Stimulated activated CD8-positive, alpha-beta memory T cell treated with anti-CD3 and anti-CD28 coated beads, Interleukin-12 subunit alpha, Interleukin-12 subunit beta, amount 100 ng/mL, for 24 hours (primary cell): ENCODE results near the gene RAB44.

ENCODE experiments used
- DNase-seq: peaks from one replicate; pipeline ENCODE4 v3.0.0-alpha.2; 2020; ENCODE audit errors: extremely low read depth

RAB44 gene

DNA sequence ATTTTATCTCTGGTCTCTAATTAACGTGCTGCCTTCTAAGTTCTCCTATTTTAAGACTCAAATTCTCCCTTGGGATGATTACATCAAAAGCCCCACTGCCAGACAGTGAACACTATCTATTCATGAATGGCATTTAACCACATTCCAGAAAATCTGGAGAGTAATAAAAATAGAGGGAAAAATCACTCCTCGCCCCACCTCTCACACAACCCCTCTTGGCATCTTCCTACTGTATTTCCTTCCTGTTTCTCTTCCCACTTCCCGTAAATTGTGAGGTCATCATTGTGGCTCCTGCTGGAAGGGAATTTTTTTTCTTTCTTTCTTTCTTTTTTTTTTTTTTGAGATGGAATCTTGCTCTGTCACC lies 31.5 kb downstream of the RAB44 start:
- no peak for DNase-seq

DNA sequence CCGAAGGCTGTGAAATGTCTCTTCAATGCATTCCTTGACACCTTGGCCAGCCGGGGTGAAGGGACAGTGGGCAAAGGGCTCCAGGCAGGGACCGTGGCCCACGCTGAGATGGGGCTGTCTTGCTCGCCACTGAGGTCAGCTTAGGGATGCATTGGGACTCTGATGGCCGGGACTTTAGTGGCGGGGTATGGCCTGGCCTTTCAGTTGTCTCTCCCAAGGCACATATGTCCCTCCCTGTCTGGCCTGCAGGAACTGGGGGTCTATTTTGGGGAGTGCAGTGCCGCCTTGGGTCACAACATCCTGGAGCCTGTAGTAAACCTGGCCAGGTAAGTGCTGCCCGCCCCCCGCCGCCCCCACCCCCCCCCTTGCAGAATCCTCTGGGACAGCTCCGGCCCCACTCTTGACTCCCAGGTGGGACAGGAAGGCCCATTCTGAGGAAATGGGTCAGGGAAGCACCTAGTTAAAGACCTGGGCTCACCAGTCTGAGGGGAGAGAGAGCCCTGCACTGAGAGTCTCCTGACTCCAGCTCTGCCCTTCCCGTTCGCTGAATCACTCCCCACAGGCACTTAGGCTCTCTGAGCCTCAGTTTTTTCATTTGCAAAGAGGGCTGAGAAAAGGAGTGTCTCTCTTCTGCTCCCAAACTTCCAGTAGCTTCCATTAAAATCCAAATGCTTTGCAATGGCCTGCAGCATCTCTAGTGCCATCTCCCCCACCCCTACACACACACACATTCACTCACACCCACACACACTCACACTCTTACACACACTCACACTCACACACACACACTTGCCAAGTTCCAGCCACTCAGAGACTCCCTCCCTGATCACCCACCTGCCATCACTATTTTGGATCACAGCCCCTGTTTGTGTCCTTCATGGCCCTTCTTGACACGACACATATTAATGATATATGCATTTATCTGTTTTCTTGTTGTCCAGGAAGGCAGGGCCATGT lies 33.1 kb downstream of the RAB44 start:
- DNase-seq: no peak

DNA sequence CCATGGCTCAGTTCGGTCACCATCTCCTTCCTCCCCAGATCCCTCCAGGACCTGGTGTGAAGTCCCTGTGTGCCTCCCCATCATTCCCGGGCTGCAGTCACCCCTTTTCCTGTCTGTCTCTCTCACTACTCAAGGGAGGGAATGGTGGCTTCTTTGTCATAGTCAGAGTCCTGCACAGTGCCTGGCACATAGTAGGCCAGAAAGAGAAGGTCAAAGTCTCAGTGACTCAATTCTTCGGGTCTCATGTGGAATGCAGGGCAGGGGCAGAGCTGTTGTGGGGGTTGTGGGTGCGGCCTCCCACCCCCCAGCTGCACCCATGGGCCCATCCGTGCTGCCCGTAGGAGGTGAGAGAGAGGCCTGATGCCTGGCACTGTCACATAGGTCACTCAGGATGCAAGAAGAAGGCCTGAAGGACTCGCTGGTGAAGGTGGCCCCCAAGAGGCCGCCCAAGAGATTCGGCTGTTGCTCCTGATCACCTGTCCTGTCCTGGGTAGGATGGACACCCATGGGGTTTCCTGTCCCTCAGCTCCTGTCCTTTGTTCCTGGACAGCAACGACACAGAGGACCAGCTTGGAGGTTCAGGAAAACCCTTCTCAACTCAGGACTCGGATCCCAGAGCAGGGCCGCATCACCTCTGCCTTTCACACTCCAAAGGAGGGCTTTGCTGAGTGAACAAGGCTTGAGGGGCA lies 34.1 kb downstream of the RAB44 start:
- DNase-seq: no peak

DNA sequence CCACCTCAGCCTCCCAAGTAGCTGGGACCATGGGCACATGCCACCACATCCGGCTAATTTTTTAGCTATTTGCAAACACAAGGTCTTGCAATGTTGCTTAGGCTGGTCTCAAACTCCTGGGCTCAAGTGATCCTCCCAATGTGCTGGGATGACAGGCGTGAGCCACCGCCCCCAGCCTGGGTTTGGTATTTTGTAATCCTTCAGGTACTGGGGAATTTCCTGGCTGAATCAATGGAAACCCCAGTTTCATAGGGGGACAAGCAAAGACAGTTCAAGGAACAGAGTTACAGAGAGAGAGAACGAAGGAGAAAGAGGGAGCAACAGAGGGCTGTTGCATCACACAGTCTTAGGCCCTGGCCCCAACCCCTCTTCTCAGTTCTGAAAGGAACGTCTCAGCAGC lies 35.7 kb downstream of the RAB44 start:
- no peak for DNase-seq

DNA sequence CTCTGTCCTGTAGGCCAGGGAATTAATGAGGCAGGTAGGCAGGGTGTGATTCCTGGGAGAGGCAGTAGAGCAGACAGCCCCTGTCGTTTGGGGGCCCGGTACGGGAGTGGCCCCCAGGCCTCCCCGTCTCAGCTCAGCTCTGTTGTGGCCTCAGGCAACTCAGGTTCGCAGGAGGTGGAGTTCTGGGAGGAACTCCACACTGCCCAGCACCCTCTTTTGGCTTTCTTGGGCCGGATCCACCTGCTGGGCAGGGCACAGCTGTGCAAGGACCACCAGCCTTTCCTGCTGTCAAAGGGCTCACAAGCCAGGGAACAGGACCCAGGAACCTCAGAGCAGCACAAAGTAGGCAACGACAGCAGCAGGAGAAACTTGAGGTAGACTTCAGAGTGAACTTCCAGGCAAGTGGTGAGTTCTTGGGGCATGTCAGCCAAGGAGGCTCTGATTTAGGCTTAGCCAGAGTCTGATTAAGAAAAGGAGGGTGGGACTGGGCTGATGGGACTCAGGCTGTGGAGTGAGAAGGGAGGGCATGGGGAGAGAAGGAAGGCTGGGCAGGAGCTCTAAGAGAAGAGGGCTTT lies 36.9 kb downstream of the RAB44 start:
- no peak for DNase-seq

DNA sequence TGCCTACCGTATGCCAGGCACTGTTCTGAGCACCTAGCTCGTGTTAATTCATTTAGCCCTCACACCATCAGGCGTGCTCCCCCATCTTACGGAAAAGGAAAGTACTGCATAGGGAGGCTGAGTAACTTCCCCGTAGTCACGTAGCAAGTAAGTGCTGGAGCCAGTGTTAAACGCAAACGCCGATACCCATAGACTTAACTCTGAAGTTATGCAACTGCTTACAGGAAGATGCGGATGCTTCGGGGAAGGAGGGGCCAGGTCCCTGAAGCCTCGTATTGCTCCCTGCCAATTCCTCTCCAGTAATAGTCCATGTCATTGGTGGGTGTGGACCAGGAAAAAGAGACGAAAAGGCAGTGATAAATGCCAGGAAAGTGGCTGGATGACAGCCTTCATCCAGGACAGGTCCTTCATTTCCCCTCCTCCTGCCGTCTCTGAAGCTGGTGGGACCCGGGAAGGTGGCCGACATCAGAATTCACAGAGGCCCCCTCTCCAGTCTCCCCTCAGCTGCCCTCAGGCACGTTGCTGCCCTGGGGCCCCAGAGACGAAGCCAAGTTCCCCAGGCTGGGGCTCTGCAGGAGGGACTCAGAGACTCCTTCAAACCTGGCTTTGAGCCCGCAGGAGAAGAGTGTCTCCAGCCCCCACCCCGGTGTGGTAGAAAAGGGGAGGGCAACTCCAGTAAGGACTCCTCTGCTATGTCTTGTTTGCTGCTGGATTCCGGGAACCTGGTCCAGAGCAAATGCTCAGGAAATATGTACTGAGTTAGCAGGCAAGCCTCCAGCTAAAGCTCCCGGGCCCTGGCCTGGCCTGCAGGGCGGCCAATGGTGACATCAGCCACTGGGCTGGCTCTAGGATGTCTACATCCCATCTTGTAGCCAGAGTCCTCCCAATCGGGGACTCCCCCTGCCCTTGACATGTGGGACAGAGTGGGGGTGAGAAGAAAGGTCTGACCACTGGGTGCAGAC lies 37.8 kb downstream of the RAB44 start:
- no peak for DNase-seq

DNA sequence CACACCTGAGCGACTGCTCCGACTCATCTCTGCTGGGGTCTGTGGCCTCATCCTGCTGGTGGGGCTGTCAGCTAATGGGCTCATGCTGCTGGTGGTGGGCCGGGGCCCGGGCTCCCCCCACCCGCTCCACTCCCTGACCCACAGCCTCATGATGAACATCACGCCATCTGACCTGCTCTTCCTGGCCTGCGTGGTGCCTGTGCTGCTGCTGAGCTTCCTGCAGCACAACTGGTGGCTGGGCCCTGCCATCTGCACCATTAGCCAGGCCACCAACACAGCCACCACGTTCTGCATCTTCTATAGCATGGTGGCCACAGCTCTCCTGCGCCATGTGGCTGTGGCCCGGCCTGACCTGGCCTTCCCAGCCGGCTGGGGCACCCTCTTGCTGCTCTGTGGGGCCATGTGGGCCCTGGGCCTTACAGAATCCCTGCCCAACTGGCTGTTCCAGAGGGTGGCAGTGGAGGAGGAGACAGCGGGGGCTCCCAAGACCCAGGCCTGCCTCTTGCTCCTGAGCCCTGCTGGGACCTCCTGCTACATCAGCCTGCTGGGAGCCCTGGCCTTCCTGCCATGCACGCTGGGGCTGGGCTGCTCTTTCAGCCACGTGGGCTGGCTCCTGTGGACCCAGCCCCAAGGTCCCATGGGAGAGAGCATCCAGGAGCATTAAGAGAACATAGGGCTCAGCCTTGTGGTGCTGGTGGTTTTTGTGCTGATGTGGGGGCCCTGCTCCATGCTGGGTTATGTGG lies 39.6 kb downstream of the RAB44 start:
- DNase-seq: no peak

DNA sequence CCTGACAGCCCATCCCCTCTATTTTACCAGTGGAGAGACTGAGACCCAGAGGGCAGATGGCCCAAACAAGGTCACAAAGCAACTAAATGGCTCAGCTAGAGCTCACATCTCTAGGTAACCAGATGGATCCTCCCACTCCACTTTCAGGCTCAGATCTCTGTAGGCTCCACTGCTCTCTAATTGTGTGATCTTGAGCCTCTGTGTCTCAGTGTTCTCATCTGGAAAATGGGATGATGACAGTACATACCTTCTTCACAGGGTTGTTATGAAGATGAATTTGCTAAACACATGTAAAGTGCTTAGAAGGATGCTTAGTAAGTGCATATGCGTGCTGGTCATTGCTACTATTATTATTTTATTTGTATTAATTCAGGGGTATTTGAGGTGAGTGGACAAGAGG lies 40.5 kb downstream of the RAB44 start:
- DNase-seq: no peak

DNA sequence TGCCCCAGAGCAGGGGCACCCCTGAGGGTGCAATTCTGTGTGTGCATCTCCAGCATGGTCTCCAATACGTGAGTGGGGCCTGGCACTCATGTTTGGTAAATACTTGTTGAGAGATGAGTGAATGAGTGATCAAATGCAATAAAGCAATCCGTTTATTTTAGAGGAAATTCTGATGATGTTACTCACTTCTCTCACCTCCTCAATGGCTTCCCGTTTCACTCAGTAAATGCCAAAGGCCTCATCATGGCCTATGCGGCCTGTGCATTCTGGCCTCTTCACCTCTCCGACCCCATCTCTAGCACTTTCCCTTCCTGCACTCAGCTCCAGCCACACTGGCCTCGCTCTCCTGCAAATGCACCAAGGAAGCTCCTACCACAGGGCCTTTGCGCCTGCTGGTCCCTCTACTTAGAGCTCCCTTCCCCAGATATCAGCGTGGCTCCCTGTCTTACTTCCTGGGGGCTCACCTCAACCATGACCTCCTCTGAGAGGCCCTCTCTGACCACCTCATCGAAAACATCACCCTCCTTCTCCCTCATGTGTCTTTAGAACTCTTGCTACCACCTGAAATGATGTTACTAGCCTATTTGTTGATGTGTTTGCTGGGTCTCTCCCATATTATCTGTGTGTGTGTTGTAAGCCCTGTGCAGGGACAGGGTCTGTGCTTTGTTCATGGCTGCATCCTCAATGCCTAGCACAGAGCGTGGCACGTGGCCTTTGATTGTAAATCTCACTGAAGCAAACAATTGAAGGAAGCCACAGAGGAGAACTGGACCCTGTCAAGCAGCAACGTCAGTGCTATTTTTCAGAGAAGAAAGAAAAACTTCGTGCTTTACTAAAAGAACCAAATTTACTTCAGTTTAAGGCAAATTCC lies 42.6 kb downstream of the RAB44 start:
- no peak for DNase-seq

DNA sequence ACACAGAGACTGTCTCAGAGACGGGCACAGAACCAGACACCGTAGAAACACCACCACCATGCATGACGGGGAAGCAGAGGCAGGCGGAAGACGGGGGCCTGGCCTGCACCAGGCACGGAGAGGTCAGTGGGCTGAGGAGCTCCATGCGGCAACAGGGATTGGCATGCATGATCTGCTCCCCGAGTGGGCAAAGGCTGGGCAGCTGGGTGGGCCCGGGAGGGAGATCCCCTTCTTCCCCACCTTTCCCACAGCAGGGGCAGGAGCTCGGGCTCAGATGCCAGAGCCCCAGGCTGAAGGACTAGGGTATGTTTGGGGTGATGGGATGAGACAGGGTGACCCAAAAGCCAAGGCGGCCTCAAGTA lies 43.2 kb downstream of the RAB44 start:
- no peak for DNase-seq

DNA sequence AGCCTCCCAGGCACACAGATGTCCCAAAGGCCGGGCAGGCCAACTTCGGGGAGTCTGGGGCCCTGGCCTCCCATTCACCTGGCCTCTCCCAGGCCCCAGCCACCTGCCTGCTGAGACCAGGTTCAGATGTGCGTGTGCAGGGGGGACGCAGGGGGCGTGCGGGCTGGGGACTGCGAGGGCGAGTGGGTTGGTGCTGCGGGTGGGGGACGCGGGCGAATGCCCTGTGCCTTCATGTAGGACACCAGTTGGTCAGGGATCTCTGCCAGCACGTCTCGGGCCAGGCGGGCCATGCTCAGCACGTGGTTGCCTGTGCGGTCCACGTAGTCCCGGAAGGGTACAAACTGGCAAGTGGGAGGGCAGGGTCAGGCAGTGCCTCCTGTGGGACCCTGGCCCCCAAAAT lies 44.5 kb downstream of the RAB44 start:
- no peak for DNase-seq

DNA sequence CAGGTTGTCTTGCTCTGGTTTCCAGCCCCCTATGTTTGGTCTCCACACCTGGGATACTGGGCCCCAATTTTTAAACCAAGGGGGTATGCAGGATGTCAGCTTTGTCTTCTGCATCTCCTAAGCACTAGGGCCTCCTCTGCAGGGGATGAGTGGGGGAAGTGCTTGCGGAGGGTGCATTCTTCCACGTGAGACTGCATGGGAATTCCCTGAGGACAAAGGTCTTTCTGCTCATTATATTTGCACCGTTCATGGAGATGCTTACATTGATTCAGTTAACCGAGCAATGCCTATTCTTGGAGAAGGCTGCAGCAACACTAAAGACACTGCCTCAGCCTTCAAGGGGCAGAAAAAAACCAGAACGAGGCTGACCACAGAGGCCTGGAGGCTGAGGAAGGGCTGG lies 45.4 kb downstream of the RAB44 start:
- DNase-seq: no peak

DNA sequence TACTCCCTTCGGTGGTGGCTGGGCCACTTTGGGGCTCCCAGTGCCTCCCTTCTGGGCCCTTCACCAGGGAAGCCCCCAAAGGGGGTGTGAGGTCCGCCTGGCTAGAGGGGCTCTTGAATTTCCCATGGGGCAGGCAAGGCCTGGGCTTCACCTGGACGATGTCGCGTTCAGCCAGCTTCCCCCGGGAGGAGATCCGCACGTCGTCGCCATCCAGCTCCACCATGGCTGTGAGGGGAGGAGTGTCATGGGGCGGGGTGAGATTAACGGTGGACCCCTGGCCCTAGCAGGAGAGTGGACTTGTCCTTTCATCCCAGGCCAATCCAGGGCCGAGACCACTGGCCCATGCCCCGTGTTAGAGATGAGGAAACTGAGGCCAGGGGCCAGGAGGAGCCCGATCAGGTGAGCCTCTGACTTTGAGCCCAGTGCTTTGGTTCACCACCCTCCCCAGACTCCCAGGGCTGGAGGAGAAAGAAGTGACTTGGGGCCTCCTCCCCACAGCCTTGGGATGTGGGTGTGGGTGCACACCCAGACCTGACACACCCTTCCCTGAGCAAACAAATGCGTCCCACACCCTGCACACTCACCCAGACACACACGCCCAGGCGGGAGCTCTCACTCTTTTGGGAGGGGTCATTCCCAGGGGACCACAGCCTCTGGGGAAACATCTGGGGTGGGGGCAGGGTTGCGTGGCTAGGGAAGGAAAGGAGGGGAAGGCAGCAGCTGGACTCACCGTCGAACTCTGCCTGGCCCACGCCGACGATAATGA lies 46.1 kb downstream of the RAB44 start:
- no peak for DNase-seq

DNA sequence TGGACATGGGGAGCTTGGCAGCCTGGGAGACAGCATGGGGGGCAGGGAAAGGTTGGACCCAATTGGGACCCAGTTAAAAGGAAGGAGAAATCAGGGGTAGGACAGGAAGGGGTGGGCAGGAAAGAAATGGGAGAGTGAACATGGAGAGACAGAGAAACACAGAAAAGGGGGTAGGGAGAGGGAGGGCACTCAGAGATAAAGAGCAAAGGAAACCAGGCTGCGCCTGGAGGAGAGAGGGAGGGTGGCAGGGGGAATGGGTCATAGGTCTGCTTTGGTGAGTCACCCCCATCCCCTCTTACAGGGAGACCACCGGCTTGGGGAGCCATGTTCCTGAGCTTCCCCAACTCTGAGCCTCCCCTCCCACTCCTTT lies 46.7 kb downstream of the RAB44 start:
- DNase-seq: no peak

DNA sequence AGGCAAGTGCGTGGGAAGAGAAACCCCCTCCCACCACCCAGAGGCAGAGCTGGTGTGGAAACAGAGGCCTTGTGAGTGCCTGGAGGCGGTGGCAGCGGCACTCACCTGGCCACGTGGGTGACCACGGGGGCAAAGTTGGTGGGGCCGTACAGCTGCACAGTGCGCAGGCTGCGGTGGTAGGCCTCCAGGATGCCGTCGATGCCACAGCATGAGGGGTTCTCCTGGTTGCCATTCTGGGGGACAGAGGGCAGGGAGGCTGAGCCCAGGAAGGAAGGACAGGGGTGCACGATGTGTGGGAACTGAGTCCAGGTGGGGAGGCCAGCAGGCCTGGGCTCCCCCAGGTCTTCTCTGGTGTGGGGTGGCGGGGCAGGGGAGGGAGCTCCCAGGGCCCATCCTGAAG lies 47.7 kb downstream of the RAB44 start:
- DNase-seq: no peak

DNA sequence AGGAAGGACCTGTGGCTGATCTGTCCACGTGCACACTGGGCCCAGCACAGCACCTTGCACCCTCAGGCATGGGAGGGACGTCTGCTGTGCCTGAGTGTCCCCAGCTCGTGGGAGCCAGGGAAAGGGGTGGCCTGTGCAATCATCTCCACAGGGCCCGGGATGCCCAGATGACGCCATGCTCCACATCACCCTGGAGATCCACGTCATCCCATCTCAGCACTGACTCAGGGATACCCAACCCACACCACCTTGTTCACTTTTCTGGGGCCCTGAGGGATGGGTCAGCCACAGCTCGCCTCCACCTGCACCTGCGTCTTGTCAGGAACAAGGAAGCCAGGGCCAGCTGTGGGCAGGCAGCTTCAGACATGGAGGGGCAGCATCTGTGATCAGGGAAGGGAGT lies 48.2 kb downstream of the RAB44 start:
- DNase-seq: no peak

DNA sequence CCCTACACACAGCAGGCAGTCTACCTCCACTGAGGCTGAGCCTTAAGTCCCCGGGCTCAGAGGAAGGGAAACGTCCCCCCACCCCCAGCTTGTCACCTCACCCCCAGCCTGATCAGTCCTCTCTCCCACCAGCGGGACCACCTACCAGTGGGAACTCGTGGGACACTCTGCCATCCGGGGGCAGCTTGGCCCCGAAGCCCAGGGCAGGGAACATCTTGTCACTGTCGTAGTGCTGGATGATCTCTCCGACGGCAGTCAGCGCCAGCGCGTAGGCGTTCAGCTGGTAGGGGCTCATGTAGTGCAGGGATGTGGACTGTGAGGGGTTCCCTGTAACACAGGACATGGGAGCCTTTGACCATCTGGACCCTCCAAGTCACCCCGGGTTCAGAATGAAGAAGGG lies 48.6 kb downstream of the RAB44 start:
- no peak for DNase-seq

DNA sequence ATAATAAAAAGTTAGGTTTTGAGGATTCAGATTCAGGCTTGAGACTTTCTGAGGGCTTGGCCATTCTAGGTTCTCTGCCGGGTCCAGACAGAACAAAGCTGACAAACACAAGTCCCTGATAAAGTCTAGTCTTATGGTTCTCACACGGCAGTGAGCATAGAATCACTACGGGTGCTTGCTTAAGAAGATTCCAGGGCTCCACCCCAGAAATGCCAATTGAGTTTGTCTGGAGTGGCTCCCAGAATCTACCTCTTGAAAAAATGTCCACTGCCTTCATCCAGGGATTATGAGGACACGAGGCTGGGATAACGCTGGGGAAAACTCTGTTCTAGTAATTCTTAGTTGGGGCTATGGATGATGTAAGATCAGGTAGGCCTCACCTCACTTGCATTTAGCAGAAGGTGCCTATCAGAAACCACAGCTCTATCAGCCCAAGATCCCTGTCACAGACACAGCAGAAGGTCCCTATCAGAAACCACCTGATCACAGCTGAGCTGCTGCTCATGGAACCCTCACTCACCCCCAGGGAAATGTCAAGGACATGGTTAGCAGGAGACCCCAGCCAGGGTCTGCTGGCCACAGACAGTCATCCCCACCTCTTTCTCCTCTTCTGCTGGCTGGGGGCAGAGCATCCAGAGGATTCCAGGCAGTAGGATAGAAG lies 52.3 kb downstream of the RAB44 start:
- DNase-seq: no peak

DNA sequence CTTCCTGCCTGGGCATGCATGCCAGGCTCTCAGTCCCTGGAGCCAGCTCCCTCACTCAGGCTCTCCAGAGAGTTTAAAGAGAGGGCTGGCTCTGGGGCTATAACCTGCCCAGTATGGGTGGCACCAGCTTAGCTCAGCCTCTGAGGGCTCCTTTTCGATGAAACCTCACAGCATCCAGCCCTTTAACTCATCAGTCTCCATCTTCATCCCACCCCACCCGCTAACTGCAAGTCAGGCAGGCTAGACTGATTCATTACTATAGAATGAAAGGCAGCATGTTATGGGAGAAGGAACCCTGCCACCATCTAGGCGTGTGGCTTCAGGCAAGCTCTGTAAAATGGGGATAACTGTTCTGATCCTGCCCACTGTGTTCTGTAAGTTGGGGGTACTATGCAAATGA lies 53.5 kb downstream of the RAB44 start:
- DNase-seq: no peak
